GM13976 (cell line): ENCODE data around the gene ADGRG3.

ENCODE experiments used
- DNase-seq: peaks from one replicate; pipeline ENCODE4 v3.0.0; 2012; ENCODE audit warnings: low spot score
- in situ Hi-C: fragments of 300-500 bp; cut with MboI; formaldehyde crosslinking; loops from one replicate; pipeline ENCODE4 v1.12.0; 2022; ENCODE audit warnings: low sequenced_read_pairs, mixed read lengths, inconsistent platforms; ENCODE audit not compliant: unreplicated experiment
- TF ChIP-seq, protein P1 (sequence below): IDR thresholded peaks from 2 replicates; pipeline ENCODE4 v1.5.1; 2012; ENCODE audit warnings: borderline replicate concordance, mild to moderate bottlenecking; ENCODE audit not compliant: insufficient read depth; ENCODE audit errors: extremely low read depth, missing control alignments, control extremely low read depth

Gene ADGRG3

DNA sequence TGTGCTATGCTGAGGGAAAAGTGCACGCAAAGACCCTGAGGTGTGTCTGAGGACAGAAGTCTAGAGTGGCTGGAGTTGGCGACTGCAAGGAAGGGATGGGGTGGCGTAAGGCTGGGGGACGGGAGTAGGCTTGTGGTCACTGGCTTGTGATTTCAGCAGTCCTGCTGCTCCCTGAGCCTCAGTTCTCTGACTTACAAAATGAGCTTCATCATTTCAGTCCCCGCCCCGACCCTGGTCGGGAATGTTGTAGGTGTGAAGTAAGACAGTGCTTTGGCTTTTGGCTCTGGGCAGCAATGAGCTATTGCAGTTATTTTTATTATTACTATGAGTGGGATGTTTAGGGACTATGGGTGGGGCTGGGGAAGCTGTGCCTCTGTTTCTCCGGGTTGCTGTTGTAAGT is 31.1 kb upstream of the ADGRG3 start:
- in situ Hi-C loops = no loop called here
- TF ChIP-seq, protein P1, sequence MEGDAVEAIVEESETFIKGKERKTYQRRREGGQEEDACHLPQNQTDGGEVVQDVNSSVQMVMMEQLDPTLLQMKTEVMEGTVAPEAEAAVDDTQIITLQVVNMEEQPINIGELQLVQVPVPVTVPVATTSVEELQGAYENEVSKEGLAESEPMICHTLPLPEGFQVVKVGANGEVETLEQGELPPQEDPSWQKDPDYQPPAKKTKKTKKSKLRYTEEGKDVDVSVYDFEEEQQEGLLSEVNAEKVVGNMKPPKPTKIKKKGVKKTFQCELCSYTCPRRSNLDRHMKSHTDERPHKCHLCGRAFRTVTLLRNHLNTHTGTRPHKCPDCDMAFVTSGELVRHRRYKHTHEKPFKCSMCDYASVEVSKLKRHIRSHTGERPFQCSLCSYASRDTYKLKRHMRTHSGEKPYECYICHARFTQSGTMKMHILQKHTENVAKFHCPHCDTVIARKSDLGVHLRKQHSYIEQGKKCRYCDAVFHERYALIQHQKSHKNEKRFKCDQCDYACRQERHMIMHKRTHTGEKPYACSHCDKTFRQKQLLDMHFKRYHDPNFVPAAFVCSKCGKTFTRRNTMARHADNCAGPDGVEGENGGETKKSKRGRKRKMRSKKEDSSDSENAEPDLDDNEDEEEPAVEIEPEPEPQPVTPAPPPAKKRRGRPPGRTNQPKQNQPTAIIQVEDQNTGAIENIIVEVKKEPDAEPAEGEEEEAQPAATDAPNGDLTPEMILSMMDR = no peak
- no peak for DNase-seq

DNA sequence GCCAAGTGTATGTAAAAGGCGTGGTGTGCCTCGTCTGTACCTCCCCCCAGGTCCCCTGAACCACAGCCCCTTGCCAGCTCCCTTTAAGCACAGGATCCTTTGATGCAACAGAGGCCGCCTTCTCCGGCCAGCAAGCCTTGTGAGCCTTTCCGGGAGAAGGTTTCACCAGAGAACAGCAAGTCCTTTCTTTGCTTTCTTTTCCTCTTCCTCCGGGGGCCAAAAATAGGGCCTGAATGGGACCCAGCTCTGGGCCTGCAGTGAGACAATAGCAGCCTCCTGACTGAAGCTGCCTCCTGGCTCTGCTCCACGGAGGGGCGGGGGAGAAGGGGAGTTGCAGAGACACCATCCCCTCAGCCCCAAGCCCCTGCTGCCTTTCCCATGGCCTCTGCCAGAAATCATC is 30.7 kb upstream of the ADGRG3 start:
- no peak for DNase-seq
- in situ Hi-C loops = no loop called here
- TF ChIP-seq, protein P1 = no peak

DNA sequence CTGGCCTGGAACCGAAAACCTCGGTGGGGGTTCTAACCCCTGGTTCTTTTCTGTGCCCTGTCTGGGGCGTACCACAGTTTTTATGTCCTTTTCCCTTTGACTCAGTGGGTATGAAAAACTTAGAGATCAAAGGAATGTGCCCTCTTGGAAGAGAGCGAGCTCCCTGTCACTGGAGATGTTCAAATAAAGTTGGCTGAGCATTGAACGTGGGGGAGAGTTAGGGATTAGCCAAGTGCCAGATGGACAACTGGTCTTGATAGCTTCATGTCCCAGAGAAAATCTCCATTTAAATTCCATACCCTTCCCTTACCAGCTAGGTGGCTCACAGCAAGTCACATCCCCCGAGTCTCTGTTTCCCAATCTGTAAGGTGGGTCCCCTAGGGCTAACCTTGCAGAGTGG is 30.1 kb upstream of the ADGRG3 start:
- no peak for DNase-seq
- TF ChIP-seq, protein P1 = no peak
- in situ Hi-C loops = no loop called here

DNA sequence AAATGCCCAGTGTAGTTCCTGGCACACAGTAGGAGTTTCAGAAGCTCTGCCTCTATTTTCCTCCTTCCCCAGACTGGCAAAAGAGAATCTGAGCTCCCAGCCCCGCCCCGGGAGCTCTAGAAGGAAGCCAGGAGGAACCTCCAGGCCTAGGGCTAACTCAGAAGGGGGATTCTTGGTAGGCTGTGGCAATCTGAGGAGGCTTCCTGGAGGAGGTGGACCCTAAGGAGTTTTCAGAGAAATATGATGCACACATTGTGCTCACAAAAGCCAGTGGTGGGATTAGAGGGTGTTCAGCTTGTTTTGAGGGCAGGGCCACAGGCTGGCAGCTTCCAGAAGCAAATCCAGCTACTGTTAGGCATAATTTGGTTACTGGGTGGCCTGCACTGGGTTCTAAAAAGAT is 29.7 kb upstream of the ADGRG3 start:
- in situ Hi-C loops = no loop called here
- no peak for DNase-seq
- TF ChIP-seq, protein P1 = no peak

DNA sequence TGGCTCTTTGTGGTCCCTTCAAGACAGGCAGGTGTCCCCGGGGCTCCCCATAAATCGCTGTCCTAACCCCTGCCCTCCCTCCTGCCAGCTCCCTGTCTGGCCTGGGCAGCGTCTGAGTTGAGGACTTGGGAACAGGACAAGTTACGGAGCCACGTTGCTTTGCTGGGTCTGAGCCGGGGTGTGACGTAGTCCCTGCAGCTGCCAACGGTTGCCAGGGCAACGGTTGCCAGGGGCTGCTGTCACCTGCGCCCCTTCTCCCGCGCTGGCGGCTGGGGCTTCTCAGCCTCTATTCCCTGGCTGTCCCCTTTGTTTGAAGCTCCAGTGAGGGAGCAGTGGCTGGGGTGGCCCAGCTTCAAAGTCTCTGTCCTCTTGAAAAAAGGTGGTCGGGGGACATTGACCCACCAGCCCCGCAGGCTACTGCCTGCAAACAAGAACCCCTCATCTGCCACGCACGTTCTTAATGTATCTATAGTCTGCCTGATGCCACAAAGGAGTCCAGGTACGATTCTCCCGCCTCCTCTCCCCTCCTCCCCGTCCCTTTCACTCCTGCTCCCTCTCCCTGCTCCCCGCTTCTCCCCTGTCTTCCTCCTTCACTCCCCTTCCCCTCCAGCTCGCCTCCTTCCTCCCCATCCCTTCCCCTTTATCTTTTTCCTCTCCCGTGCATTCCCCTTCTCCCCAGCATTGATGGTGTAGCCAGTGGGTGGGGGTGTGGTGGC is 28.8 kb upstream of the ADGRG3 start:
- TF ChIP-seq, protein P1 = no peak
- in situ Hi-C loops = no loop called here
- DNase-seq = no peak

DNA sequence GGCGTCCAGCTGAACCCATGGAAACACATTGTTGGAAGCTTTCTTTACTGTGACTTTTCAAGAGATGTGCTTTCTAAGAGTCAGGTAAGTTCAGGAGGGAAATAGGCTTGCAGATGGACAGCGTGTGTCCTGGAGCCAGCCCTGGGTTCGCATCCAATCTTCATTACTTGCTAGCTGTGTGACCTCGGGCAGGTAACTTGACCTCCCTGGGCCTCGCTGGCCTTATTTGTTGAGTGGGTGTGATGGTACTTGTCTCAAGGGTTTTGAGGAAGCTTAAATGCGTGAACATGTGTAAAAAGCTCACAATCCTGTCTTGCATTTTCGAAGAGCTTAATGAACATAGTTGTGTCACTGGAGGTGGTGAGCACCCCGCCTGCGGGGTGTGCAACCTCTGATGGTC is 27.9 kb upstream of the ADGRG3 start:
- DNase-seq = no peak
- in situ Hi-C loops = no loop called here
- TF ChIP-seq, protein P1 = no peak
